Measurements from ENCODE around the gene OR6B1.

Gene OR6B1

DNA sequence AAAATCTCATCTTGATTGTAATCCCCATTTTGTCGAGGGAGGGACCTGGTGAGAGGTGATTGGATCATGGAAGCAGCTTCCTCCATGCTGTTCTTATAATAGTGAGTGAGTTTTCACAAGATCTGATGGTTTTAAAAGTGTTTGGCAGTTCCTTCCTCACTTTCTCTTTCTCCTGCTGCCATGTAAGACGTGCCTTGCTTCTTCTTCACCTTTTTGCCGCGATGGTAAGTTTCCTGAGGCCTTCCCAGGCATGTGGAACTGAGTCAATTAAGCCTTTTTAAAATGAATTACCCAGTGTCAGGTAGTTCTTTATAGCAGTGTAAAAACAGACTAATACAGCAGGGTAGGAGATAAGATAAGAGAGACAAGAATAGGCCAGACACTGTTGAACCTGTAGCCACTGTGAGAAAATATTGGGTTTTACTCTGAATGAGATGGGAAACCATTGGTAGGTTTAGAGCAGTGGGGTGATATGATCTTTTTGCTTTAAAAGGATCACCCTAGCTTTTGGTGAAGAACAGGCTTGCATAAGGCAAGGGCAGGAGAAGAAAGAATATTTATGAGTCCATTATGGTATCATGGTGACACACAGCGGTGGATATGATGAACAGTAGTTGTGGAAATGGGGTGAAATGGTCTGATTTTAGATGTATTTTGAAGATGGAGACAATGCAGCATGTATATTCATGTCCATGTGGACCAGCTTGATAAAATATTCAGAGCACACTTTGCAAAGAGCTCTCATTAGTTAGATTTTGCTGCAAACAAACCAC is 11.5 kb downstream of the OR6B1 start:
- TF ChIP-seq CTCF (IDR thresholded peaks at IDR 0.05; ENCODE audit: insufficient read depth, low read depth, low read length, missing control alignments): no peak
- H3K4me3 ChIP-seq (ENCODE audit: low read depth, low read length): no peak overlapping the region
- no peak for DNase-seq (ENCODE audit: low read depth)

GRCh38 chr7:144018065-144018464 is 17.9 kb downstream of the OR6B1 start:
- TF ChIP-seq CTCF (IDR thresholded peaks at IDR 0.05; ENCODE audit: insufficient read depth, low read depth, low read length, missing control alignments): no peak
- no peak overlapping the region for H3K4me3 ChIP-seq (ENCODE audit: low read depth, low read length)
- no peak for DNase-seq (ENCODE audit: low read depth)

- no peak for TF ChIP-seq CTCF (IDR thresholded peaks at IDR 0.05; ENCODE audit: insufficient read depth, low read depth, low read length, missing control alignments)
- no peak overlapping the region for H3K4me3 ChIP-seq (ENCODE audit: low read depth, low read length)
- no peak for DNase-seq (ENCODE audit: low read depth)
Observed at GRCh38 chr7:144019457-144019856, 19.3 kb downstream of the OR6B1 start.

- H3K4me3 ChIP-seq (ENCODE audit: low read depth, low read length): no peak overlapping the region
- DNase-seq (ENCODE audit: low read depth): no peak
- TF ChIP-seq CTCF (IDR thresholded peaks at IDR 0.05; ENCODE audit: insufficient read depth, low read depth, low read length, missing control alignments): no peak
Observed at GRCh38 chr7:144020340-144020739, 20.2 kb downstream of the OR6B1 start.

- no peak for DNase-seq (ENCODE audit: low read depth)
- no peak overlapping the region for H3K4me3 ChIP-seq (ENCODE audit: low read depth, low read length)
- no peak for TF ChIP-seq CTCF (IDR thresholded peaks at IDR 0.05; ENCODE audit: insufficient read depth, low read depth, low read length, missing control alignments)
Observed at GRCh38 chr7:144022169-144022568, 22.0 kb downstream of the OR6B1 start.

DNA sequence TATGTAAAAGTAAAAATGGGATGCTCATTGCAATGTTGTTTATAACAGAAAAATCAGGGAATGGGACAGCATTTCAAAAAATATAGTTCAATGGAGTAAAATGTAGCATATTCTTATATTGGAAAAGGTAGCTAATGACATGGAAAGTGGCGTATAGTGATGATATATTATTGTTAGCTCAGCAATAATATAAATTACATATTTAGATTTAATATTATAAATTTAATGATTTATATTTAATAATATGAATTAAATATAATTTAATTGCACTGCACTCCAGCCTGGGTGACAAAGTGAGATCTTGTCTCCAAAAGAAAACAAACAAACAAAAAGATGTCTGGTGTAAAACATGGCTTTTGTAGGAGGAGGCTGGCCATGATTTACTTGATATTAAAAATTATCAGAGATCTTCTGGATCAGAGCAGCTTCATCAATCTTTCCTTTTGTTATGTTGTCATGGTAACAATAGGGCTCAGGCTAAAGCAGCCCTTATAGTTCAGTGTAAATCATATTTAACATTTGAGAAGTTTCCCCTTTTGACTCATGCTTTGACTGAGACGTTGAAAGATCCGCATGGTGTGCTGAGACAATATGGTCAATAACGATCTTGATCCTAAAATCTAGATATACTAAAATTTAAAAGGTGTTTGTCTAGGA is 23.2 kb downstream of the OR6B1 start:
- no peak for DNase-seq (ENCODE audit: low read depth)
- no peak overlapping the region for H3K4me3 ChIP-seq (ENCODE audit: low read depth, low read length)
- no peak for TF ChIP-seq CTCF (IDR thresholded peaks at IDR 0.05; ENCODE audit: insufficient read depth, low read depth, low read length, missing control alignments)
